HG03565 (cell line): ENCODE measurements around the gene RFNG.

ENCODE experiments used
- ATAC-seq: cut with Tn5 transposase; IDR thresholded peaks from one replicate; pipeline ENCODE4 v1.9.1; 2021; ENCODE audit warnings: mild to moderate bottlenecking, moderate library complexity; ENCODE audit not compliant: unreplicated experiment

Gene RFNG

GRCh38 chr17:82029990-82030469 is 21.6 kb downstream of the RFNG start:
- no peak for ATAC-seq

DNA sequence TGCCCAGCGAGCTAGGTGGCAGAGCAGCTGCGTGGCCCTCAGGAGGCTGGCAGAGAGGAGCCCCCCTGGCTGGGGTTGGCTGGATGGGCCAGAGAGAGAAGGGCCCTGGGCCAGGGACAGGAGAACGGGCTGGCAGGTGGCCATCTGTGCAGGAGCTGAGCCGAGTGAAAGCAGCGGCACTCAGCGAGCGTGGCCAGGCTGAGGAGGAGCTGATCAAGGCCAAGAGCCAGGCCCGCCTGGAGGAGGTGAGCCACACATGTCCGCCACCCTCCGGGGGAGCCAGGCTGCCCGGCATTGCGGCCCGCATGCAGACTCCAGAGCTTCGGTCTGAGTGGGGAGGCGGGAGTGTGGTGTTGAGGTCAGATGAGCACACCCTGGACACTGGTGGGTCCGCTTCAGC is 22.2 kb downstream of the RFNG start:
- ATAC-seq: no peak

- ATAC-seq: no peak
These were observed 22.6 kb downstream of the RFNG start for GRCh38 chr17:82028966-82029365.

- ATAC-seq: no peak
These were observed 23.4 kb downstream of the RFNG start for GRCh38 chr17:82028246-82028645.

DNA sequence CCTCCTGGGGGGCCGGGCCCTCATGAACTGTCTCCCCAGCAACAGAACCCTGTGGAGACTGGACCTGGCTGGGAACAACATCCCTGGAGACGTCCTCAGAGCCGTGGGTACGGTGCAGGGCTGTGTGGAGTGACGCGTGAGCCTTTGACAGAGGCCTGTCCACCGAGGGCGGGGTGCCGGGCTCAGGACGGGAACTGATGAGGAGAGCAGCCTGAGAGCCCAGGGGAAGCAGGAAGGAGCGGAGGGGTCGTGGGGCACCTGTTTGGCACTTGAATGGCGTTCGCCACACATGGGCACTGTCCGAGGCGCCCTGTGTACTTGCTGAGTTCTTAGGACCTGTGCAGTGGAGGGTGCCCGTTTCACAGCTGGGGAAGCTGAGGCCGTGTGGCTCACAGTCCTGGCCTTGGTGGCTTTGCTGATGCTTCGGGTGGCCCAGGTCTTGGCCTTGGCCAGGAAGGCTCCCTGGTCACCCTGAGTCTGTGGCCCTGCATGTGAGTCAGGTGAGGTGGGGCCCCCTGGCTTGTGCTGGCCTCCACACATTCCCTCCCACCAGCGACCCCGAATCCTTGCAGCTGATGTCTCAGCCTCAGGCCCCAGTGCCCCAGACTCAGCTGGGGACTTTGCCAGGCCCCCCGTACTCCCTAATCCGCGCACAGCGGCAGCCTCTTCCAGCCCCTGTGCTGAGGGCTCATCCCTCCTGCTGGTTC is 26.1 kb downstream of the RFNG start:
- ATAC-seq: no peak

GRCh38 chr17:82024859-82025258 is 26.8 kb downstream of the RFNG start:
- ATAC-seq: no peak

DNA sequence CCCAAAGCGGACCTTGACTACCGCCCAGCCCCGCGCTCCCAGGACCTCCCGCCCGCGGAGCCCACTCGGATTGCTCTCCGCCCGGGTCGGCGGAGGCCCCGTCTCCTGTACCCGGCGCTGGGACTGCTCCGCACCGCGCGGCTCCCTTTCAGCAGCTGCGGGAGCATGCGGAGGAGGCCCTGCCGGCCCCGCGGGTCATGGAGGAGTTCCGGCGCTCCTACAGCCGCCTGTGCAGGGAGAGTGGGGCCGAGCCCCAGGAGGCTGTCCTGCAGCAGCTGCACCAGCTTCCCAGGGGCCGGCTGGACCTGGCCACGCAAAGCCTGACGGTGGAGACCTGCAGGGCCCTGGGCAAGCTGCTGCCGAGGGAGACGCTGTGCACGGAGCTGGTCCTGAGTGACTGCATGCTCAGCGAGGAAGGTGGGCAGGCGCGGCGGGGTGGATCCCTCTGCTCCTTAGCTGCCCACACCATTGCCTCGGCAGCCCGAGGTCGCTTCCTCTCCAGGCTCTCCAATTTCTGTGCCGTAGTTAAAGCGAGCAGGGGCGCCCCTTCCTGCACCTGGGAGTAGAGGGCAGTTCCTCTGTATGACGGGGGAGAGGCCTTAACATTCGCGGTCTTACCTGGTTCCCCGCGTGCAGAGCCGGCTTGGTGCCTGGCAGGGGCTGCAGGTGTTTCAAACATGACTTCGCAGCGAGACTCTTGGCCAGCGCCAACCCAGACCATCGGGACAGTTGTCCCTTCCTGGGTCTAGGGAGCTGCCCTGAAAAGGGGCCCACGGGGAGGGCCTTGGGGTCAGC is 28.0 kb downstream of the RFNG start:
- peak; percentile 7 for ATAC-seq

DNA sequence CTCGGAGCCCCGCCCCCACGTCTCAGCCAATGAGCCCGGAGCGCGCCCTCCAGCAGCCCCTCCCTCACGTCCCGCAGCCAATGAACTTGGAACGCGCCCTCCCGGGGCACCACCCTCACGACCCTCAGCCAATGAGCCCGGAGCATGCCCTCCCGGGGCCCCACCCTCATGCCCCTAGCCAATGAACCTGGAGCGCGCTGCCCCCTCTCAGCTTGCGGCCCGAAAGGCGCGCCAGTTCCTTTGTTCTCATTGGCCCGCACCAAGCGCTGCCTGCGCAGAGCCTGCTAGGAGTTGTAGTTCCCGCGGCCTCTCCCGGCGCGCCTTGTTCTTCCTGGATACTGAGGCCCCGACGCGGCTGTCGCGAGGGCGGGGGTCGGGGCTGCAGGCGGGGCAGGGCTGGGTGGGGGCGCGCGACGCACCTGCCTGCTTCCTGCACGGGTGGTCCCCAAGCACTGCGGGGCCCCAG is 28.6 kb downstream of the RFNG start, which contains the start of gene LRRC45:
Gene LRRC45 (plus strand): TSS at position 325 of the 466 bp plus-strand sequence. CDS start 339 bp downstream, outside the sequence.
- peak; percentile 71 for ATAC-seq

DNA sequence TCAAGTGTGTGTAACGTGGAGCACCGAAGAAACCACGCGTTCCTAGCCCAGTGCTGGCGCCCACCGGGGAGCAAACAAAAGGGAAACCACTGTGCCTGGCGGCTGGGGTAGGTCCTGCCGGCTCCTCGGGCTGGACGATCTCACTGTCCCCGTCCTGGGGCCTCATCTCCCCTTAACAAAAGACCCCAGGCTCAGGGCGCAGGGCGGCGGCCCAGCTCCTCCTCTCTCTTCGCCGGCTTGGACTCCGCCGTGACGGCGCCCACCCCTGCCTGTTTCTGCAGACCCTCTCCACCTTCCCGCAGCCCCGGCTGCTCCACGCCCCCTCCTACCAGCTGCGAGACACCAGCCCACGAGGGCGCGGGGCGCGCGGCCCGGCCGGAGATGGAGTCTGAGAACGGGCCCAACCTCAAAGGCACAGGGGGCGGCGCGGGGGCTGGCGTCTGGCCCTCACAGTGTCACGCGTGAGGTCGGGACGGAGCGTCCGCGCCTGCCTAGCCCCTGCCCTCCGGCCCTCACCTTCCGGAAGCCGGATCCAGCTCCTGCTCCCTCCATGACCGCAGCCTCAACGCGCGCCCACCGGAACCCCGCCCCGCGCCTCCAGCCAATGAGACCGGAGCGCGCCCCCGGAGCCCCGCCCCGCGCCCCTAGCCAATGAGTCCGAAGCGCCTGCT is 29.2 kb downstream of the RFNG start, which contains the start of gene CENPX:
Gene CENPX (minus strand): TSS at position 569 of the 671 bp plus-strand sequence. CDS start 17 bp downstream, at position 552.
- peak; percentile 9 for ATAC-seq

GRCh38 chr17:82021900-82022309 is 29.7 kb downstream of the RFNG start:
- ATAC-seq: no peak

DNA sequence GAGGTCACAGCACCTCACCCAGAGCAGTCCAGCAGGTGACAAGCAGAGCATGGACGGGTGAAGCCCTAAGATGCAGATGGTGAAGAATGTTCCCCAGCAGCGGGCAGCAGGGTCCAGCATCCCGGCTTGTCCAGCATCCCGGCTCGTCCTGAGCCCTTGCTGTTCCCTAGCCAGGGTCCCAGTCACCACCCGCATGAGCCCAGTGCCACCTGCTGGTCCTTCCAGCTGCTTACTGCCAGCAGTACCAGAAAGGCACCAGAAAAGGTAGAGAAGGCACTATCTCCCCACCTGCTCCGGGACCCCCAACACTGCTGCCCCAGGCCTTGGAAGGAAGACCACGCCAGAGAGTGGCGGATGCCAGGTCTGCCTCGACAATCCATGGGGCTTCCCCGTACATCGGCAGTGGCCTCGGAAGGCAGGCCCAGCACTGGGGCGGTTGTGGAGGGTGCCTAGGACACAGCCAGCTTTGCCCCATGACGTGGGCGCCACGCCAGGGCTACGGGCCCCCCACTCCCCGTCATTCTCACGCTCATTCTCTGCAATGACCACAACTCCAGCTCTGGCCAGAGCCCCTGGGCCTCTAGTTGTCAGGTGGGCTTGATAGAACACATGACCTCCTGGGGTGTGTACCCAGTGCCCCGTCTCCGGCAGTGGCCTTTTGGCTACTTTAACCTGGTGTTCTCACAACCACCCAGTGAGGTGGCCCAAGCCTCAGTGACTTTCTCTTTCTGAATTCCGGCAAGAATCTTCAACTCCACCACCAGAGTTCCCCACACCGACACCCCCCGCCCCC is 30.3 kb downstream of the RFNG start:
- no peak for ATAC-seq

DNA sequence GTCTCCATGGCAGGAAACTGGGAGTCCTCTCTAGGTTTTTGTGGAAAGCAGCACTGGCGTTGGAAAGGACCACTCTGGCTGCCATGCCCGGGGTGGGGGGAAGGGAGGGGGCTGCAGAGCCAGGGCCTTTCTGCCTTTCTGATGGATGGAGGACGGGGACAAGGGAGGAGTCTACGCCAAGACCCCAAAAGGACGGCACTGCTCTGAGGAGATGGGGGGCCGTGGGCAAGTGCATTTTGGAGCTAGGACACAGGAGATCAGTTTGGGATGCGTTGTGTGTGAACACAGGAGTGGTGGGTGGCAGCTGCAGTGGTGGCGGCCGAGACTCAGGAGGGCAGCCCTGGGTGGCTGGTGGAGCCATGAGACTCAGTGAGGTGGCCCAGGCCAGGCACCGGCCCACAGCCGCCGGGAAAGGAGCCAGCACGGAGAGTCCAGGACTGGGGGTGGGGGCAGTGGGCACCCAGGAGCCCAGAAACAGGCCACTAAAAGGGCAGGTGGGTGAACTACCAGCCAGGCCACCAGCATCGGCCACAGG is 31.0 kb downstream of the RFNG start:
- ATAC-seq: no peak

DNA sequence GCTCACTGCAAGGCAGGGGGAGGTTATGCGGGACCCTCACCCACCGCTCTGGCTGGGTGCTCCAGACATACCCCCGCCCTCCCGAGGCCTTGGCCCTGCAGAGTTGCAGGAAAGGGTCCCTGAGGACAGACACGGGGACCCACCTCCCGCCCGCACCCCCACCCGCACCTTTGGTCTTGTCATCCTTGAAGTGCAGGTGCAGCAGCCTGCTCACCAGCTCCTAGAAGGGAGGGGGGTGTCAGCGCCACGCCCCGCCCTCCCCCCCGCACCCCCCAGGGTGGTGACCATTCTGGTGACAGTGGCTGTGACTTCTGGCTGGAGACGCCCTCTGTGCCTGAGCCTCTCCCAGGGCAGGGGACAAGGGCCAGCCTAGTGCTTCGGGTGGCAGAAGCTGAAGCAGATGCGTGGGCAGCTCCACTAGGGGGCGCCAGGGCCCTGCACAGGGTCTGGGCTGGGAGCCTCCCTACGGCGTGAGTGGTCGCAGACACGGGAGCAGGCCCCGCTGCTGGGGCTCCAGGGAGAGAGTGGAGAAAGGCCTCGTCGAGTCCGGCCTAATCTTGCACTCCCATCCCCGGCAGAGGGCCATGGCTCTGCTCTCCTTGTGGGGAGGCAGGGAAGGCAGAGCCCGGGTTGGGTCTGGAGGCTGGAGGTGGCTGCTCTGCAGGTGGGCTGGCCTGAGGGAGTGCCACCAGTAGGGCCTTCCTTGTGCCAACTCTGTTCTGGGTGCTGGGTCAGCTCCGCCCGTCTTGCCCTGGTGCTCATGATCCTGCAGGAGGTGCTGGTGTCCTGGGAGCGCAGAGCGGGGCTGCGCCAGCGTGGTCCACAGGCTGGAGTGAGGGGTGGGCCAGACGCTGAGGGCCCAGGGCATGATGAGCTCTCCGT is 31.7 kb downstream of the RFNG start:
- ATAC-seq: no peak

DNA sequence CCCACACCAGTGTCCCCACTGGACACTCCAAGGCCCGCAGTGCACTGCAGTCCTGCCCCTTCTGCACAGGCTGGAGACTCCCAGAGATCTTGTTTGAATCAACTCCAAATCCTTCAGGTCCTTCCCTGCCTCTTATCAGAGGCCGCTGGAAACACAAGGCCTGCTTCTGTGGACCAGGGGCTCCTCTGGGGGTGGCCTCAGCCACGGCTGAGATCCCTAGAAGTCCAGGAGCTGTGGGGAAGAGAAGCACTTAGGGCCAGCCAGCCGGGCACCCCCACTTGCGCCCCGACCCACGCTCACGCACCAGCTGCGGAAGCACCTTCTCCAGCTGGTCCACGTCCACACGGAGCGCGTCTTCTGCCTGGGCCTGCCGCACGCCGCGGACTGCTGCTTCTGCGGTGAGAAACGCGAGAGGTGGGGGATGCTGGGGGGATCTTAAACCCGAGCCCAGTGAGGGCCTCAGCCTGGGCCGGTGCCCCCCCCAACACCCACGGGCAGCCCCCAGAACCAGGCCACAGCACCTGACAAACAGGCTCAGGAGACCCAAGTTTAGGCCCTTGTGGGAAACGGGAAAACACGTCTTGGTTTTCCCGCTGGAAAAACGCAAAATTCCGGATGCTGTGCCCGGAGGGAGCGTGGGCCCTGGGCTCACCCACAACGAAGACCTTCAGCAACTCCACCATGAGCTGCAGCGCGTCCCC is 32.5 kb downstream of the RFNG start:
- no peak for ATAC-seq

DNA sequence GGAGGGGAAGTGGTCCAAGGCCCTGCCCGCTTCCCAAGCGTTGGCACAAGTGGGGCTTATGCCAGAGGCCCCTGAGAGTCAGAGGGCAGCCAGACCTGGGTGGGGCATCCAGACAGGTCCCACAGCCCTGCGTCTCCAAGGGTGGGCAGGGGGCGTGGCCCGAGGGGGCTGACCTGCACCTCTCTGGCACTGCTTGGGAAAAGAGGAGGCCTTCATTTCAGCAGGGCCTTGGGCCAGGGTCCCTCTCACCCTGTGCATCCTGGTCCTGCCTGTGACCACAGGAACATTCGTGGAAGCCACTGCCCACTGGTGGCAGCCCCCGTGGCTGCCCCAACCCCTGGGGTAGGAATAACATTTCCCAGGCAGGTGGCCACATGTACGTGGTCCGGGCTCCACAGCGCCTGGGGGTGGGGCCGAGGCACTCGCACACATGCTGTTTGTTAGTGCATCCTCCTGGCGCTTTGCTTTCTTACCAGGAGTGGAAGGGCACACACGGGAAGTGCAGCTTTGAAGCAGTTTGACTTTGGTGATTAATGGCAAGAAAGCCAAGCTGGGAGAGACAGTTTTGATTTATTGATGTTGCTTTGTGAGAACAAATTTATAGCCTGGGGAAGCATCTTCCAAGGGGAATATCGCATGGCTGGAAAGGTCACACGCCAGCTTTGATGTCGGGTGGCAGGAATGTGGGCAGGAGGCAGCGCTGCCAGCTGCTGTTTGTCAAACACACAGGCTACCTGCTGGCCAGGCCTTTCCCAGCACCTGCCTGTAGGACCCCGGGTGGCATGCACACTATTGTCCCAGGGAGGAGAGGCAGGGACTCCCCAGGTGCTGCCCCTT is 33.2 kb downstream of the RFNG start:
- no peak for ATAC-seq

DNA sequence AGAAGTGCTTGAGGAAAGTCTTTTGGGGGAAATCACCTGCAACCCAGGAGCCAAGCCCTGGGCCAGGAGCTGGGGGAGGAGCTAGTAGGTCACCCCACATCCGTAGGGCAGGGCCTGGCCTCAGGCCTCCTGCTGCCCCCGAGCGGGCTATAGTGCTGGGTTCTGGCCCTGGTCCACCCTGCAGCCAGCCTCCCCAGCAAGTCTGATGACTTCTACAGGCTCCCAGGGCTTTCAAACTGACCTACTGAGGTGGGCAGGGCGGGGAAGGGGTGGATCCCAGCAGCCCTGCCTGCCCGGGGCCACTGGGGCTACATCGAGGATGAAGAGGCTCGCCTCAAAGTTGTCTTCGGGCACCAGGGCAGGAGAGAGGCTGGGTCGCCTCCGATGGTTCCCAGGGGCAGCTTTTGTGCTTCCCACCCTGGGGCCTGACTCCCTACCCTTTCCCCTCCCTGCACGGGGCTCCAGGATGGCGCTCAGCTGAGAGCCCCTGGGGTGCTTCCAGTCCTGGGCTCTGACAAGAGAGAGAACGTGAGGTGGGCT is 33.9 kb downstream of the RFNG start:
- no peak for ATAC-seq

DNA sequence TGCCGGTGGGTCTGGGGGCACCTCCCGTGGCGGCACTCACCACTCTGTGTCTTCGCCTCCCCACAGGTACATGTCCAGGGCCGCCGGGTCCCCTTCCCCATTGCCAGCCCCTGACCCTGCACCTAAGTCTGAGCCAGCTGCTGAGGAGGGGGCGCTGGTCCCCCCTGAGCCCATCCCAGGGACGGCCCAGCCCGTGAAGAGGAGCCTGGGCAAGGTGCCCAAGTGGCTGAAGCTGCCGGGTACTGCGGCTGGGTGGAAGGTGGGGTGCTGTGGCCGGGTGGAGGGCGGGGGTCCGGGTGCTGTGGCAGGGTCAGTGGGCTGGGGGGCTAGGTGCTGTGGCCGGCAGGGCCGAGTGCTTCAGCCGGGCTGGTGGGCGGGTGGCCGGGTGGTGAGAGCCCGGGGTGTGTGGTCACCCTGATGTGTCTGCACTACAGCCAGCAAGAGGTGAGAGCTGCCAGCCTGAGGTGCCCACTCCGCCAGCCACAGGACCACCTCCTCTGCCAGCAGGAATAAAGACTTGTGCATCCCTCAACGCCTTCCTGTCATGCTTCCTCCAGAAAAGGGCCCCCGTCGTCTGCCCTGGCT is 34.6 kb downstream of the RFNG start:
- ATAC-seq: no peak
